HG03354 (cell line): ENCODE data around the gene TMEM266.

Source experiments
- ATAC-seq: cut with Tn5 transposase; IDR thresholded peaks from one replicate; pipeline ENCODE4 v1.9.1; 2021; ENCODE audit warnings: mild to moderate bottlenecking; ENCODE audit not compliant: unreplicated experiment, poor library complexity, severe bottlenecking

Gene TMEM266

GRCh38 chr15:76217882-76218217 lies 158.1 kb downstream of the TMEM266 start:
- no peak for ATAC-seq

- no peak for ATAC-seq
Measured at GRCh38 chr15:76221085-76221767, 161.4 kb downstream of the TMEM266 start.

GRCh38 chr15:76222159-76222558 lies 162.4 kb downstream of the TMEM266 start:
- ATAC-seq, result no peak

DNA sequence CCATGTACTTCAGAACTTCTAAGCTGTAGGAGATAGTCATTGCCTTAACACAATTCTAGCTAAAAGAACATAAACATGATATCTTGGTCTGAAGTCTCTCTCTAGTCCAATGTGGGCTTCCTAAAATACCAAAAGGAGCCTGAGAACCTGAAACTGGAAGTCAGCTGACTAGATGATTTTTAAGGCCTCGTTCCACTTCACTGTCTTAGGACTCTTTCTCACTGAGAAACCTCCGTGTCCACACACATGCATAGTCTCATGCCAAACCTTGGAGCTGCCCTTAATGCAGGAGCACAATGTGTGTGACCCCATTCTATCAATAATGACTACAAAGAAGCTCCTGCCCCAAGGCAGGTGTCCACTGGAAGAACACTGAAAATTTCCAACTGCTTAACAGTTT lies 163.7 kb downstream of the TMEM266 start:
- no peak for ATAC-seq

- ATAC-seq, result no peak
Measured at GRCh38 chr15:76229266-76229665, 169.5 kb downstream of the TMEM266 start.

- no peak for ATAC-seq
Measured at GRCh38 chr15:76233921-76234320, 174.1 kb downstream of the TMEM266 start.

GRCh38 chr15:76234337-76234889 lies 174.6 kb downstream of the TMEM266 start:
- ATAC-seq, result no peak

DNA sequence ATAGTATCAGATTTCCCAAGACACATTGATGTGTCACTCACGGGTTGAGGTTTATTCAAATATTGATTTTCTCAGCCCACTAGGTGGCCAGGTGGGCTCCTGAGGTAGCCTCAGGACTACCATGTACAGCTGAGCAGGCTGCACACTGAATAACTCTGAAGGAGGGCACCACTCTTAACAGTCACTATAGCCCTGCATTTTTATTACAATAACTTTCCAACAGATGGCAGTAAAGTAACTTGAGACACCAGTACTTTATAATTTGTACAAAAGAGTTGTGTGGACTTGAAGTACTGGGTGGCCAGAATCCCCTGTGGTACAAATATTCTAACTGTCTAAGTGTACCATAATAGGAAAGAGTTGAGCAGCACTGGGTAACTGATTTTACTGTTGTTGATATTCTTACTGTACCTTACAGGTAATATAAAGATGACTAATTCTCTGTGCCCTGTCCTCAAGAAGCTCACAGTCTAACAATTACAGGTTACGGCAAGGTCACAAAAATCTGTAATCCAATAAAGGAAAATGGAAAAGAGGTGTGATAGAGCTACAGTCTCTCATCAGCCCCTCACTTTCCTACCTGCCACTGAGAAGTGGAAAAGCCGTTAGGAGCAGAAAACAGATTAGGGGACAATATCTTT lies 175.5 kb downstream of the TMEM266 start:
- ATAC-seq, result no peak

GRCh38 chr15:76236350-76236749 lies 176.6 kb downstream of the TMEM266 start:
- no peak for ATAC-seq

GRCh38 chr15:76239786-76240185 lies 180.0 kb downstream of the TMEM266 start:
- ATAC-seq, result no peak

DNA sequence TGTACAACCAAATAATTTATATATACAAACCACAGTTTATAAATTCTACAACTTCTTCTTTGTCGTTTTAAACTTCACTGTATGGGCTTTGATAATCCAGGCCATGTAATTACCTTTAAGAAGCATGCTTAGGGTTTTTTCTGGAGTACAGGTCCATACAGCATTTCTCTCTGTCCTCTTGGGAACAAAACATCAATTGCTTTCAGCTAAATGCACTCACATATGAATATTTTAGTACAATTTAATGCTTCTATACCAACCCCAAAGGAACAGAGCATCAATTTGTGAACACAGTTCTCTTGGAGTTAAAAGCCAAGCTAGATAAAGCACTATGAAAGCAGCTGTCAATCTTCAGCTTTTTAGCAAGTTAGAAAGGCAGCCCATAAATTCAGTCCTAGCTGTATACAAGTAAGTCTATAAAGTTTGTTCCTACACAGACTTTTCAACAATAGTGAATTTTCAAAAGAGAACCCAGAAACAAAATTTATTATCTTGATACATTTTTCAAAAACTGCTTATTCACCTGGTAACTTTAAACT lies 185.4 kb downstream of the TMEM266 start:
- no peak for ATAC-seq

DNA sequence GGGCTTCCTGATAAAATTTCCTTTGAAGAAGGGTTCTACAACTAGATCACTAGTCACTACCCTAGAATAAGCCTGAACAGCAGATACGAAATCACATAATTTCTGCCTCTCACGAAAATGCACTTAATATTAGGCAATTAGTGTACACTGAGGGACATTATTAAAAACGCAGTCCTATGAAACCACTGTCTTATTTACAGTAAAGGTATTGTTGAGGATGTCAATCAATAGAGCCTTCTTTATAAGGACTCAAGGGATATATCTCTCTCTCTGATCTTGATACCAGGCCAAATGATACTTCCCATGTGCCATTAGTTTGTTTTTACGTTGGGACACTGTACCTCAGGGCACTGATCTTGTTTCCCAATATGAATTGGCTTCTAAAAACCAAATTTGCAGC lies 191.9 kb downstream of the TMEM266 start:
- ATAC-seq, result no peak

DNA sequence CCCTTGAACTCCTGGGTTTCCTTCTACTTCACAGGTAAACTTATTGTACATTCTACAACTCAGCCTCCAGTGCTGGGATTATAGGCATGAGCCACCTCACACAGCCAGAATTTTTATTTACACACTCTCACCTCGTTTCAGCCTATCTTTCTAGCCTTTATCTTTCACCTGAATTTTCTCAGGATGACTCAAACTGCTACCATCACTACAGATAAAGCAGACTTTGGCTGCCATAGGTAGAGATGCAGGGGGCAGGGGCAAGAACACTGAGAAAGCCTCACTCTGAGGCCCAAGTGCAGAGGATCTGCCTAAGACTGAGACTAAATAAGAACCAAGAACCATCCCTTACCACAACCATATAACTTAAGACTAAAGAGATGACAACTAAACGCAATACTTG lies 192.5 kb downstream of the TMEM266 start:
- no peak for ATAC-seq

DNA sequence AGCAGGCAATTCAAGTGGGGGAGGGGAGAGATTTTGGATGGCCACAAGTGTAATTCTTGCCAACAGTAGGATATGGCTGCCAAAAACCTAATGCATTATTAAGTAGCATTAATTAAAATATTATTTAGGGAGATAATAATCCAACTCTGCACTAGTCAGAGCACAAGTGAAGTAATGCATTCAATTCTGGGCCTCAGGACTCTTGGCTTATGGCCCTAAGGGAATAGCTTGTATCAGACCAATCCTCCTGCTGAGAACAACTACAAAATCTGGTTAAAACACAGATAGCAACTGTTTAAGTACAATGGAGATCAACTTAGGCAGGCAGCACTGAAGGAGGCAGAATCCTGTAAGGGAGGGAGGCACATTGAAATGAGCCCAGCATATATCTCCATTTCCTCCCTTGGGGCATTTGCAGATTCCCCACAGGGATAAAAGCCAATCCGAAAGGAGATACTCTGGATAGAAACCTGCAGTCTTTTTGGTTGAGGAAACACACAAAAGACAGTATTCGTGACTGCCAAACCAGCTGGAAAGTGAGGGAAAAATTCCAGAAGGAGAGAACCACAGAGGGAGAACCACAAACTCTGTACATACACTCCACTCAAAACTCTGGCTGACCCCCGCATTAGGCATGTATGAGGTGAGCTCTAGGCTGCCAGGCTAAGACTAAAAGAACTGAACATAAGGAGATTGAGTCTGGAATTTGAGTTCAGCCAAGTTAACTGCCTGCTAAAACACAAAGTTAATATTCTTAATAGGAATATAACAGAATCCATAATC lies 194.1 kb downstream of the TMEM266 start:
- ATAC-seq, result no peak
